Testis (tissue), 3 donors: ENCODE data around the gene MATN1. TPM values are rescaled to one million over a fixed set of nuclear protein-coding genes. Genes with fewer than 3 reads are reported as not detected.

Experiments used
- DNase-seq: peaks from one replicate; pipeline ENCODE4 v3.0.0-alpha.2; 2019
- H3K27ac ChIP-seq, 2 donors: fragments of 200-600 bp; sonication (generic); one replicate each; pipeline ENCODE4 v1.5.1; 2019
- H3K27me3 ChIP-seq: fragments of 200-600 bp; sonication (generic); one replicate; pipeline ENCODE4 v1.5.1; 2019
- H3K36me3 ChIP-seq: fragments of 200-600 bp; sonication (generic); one replicate; pipeline ENCODE4 v1.5.1; 2017; ENCODE audit warnings: low read depth; ENCODE audit errors: missing control alignments
- H3K4me1 ChIP-seq: fragments of 200-600 bp; sonication (generic); one replicate; pipeline ENCODE4 v1.5.1; 2019
- H3K4me3 ChIP-seq, 2 donors: fragments of 200-600 bp; sonication (generic); one replicate each; pipeline ENCODE4 v1.5.1; 2017 to 2019
- H3K9me3 ChIP-seq: fragments of 200-600 bp; sonication (generic); one replicate; pipeline ENCODE4 v1.5.1; 2017
- POLR2A ChIP-seq: fragments of 450-650 bp; IDR thresholded peaks from one replicate; pipeline ENCODE4 v1.6.1; 2017; ENCODE audit warnings: antibody characterized with exemption, mild to moderate bottlenecking, moderate library complexity
- WGBS, 2 donors: methylation state at CpG; one replicate each; pipeline ENCODE4 v1.1.5; 2018; 5-methylcytosine and 5-hydroxymethylcytosine counted together
- intact Hi-C: fragments of 100-400 bp; cut with DNase I; formaldehyde crosslinking; loops from one replicate; pipeline ENCODE4 v1.15.1; 2023; ENCODE audit warnings: low total_unique reads
- polyA plus RNA-seq: library from polyadenylated mRNA; stranded (reverse); fragments of 350-450 nt; fragmentation: Illumina TruSeq; extraction: RNeasy Lipid Tissue Mini Kit (QIAGEN cat#74804); gene quantifications from one replicate; pipeline ENCODE4 v1.2.3, GENCODE V29; 2014; ENCODE audit warnings: low read depth, low replicate concordance; ENCODE audit not compliant: insufficient read depth
- total RNA-seq, 2 donors: library from RNA; depleted of rRNA; stranded (reverse); fragments of >200 nt; gene quantifications; one replicate each; pipeline ENCODE4 v1.2.3, GENCODE V29; 2016
- TF ChIP-seq, protein P1 (sequence below), 3 experiments: fragments of 450-650 bp in 2 of 3; fragments of 200-600 bp in 1 of 3; sonication (generic) in 1 of 3; IDR thresholded peaks; one replicate each; pipeline ENCODE4 v1.5.1; 2016 to 2019; ENCODE audit warnings: antibody characterized with exemption in 3 of 3, mild to moderate bottlenecking in 2 of 3, moderate library complexity in 1 of 3

Gene MATN1
- total and polyA plus RNA-seq, 3 donors from 2014 or later: 0.32 to 0.62 (median 0.55) TPM

GRCh38 chr1:30731806-30732276 is 8.5 kb upstream of the MATN1 start:
- intact Hi-C loops: no loop called here
- no peaks in the 10 kb centered on the region for H3K9me3 ChIP-seq
- H3K4me1 ChIP-seq: no peaks in the 10 kb centered on the region
- DNase-seq: no peak
- WGBS, 2 donors: 90 to 95% methylated on average over 8 of the region's 8 CpGs
- no peak overlapping the region for H3K4me3 ChIP-seq
- TF ChIP-seq POLR2A: no peak
- TF ChIP-seq, protein P1, sequence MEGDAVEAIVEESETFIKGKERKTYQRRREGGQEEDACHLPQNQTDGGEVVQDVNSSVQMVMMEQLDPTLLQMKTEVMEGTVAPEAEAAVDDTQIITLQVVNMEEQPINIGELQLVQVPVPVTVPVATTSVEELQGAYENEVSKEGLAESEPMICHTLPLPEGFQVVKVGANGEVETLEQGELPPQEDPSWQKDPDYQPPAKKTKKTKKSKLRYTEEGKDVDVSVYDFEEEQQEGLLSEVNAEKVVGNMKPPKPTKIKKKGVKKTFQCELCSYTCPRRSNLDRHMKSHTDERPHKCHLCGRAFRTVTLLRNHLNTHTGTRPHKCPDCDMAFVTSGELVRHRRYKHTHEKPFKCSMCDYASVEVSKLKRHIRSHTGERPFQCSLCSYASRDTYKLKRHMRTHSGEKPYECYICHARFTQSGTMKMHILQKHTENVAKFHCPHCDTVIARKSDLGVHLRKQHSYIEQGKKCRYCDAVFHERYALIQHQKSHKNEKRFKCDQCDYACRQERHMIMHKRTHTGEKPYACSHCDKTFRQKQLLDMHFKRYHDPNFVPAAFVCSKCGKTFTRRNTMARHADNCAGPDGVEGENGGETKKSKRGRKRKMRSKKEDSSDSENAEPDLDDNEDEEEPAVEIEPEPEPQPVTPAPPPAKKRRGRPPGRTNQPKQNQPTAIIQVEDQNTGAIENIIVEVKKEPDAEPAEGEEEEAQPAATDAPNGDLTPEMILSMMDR (IDR thresholded peaks at IDR 0.05): no peak
- no peak overlapping the region for H3K27ac ChIP-seq
- no peaks in the 10 kb centered on the region for H3K27me3 ChIP-seq
- no peaks in the 10 kb centered on the region for H3K36me3 ChIP-seq

- DNase-seq: no peak
- H3K4me1 ChIP-seq: no peaks in the 10 kb centered on the region
- H3K27me3 ChIP-seq: no peaks in the 10 kb centered on the region
- H3K4me3 ChIP-seq: no peak overlapping the region
- TF ChIP-seq, protein P1 (IDR thresholded peaks at IDR 0.05): no peak
- no peak for TF ChIP-seq POLR2A
- no peaks in the 10 kb centered on the region for H3K36me3 ChIP-seq
- no peak overlapping the region for H3K27ac ChIP-seq
- intact Hi-C loops: no loop called here
- H3K9me3 ChIP-seq: no peaks in the 10 kb centered on the region
- WGBS, 2 donors: 80 to 88% methylated on average over 10 of the region's 10 CpGs
Measured at GRCh38 chr1:30731109-30731805, 7.9 kb upstream of the MATN1 start.

- Histone ChIP-seq H3K9me3 (no peaks in the 10 kb centered on the region), H3K27ac (no peak overlapping the region), H3K36me3 (no peaks in the 10 kb centered on the region), H3K27me3 (no peaks in the 10 kb centered on the region), H3K4me1 (no peaks in the 10 kb centered on the region), H3K4me3 (no peak overlapping the region)
- intact Hi-C loops: no loop called here
- WGBS, 2 donors: 73 to 76% methylated on average over 14 to 23 of the region's 23 CpGs
- TF ChIP-seq, protein P1 (IDR thresholded peaks at IDR 0.05): no peak
- no peak for TF ChIP-seq POLR2A
- no peak for DNase-seq
Measured at GRCh38 chr1:30730346-30731108, 7.1 kb upstream of the MATN1 start.

DNA sequence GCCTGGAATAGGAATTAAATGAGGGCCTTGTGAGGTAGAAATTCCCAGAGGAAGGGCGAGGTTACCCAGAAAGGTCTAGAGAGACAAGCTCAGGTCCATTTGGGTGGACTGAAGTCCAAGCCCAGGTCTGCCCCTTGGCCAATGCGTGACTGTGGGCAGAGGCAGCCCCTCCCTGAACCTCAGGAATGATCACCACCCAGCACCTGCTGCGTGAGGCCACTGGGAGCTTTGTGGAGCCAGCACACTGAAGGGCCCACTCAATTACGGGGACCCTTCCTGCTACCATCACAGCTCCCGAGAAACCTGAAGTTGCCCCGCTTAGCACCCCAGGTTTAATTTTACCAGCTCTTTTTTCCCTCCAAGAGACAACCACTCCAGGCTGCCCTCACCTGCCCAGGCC is 6.5 kb upstream of the MATN1 start:
- no peaks in the 10 kb centered on the region for H3K36me3 ChIP-seq
- no peaks in the 10 kb centered on the region for H3K9me3 ChIP-seq
- 85 to 97% methylated on average over 4 to 6 of the region's 6 CpGs for WGBS, 2 donors
- no peak for DNase-seq
- no peaks in the 10 kb centered on the region for H3K27me3 ChIP-seq
- intact Hi-C loops: loop anchor here (10.0 kb wide), 1 partner anchor 185 kb away; no protein-coding TSS in a partner anchor
- TF ChIP-seq POLR2A: no peak
- TF ChIP-seq, protein P1 (IDR thresholded peaks at IDR 0.05): no peak
- no peak overlapping the region for H3K4me3 ChIP-seq
- no peak overlapping the region for H3K27ac ChIP-seq
- H3K4me1 ChIP-seq: no peaks in the 10 kb centered on the region
